GM12801 (cell line): Measurements from ENCODE around the gene CMTM2.

Experiments used
- TF ChIP-seq, protein P1 (sequence below): IDR thresholded peaks from one replicate; pipeline ENCODE4 v1.5.1; 2011; ENCODE audit warnings: control low read depth; ENCODE audit not compliant: insufficient read length; ENCODE audit errors: extremely low read depth

The CMTM2 gene

DNA sequence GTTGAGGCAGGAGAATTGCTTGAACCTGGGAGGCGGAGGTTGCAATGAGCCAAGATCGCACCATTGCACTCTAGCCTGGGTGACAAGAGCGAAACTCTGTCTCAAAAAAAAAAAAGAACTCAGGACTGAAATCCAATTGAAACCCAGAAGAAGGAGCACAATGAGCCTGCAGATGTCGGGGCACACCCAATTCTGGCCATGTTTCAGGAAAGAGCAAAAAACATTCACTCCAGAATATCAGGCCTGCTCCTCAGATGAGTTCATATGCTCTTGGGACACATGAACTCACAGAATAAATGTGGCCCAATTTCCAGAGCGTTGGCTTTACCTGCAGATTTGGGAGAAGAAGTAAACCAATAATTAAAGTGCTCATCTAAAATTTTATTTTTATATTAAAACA, 3.0 kb upstream of the CMTM2 start:
- TF ChIP-seq, protein P1, sequence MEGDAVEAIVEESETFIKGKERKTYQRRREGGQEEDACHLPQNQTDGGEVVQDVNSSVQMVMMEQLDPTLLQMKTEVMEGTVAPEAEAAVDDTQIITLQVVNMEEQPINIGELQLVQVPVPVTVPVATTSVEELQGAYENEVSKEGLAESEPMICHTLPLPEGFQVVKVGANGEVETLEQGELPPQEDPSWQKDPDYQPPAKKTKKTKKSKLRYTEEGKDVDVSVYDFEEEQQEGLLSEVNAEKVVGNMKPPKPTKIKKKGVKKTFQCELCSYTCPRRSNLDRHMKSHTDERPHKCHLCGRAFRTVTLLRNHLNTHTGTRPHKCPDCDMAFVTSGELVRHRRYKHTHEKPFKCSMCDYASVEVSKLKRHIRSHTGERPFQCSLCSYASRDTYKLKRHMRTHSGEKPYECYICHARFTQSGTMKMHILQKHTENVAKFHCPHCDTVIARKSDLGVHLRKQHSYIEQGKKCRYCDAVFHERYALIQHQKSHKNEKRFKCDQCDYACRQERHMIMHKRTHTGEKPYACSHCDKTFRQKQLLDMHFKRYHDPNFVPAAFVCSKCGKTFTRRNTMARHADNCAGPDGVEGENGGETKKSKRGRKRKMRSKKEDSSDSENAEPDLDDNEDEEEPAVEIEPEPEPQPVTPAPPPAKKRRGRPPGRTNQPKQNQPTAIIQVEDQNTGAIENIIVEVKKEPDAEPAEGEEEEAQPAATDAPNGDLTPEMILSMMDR = no peak

DNA sequence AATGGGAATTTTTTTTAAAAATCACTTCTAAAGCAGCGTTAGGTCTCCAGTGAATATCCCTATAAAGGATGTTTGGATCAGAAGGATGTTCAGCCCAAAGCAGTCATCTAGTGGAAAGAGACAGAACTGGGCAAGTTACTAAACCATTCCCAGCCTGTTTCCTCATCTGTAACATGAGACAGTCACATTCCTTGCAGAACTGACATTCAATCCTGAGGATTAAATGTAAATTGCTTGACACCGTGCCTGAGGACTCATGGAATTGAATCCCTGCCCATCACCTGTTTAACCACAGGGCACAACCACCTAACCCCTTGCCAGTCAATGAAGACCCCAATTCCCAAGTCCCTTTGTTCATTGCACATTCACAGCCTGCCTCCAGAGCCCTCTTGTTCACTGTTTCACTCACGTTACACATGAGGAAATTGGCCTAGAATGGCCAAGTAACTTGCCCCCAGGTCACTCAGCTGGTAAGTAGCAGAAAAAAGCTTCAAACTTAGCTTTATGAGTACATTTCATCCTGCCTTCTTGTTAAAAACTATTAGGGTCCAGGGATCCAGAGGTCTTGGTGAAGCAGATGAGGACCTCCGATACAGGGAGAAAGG, 1.4 kb downstream of the CMTM2 start:
- TF ChIP-seq, protein P1 = no peak

DNA sequence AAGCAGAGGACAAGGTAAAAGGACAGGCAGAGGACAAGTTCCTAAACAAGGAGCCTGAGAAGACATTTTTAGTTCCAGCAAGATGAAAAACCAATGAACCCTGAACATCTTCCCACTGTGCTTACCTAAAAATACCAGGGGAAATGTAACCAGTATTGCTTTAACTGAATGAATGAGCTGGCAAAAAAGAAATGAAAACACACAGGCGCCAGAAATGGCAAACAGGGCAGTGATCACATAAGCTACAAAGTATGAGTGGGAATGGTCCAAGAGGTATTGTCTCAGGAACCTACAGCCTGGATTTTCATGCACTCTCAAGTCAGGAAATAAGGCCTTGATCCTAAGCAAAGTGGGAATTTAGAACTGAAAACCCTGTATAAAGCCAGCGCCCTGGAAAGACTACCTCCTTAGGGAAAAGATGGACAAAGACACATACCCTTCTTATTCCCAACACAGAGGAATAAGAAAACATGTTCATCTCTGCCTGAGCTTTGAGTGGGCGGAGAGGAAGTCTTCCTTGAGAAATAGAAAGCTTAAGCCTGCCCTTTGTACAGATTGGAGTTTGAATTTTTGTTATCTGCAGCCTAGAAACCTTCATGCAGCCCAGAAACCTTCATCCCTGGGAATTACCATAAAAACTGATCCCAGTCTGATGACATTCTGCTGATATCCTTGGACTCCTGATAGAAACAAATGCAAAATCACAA, 2.1 kb downstream of the CMTM2 start:
- TF ChIP-seq, protein P1 = no peak

DNA sequence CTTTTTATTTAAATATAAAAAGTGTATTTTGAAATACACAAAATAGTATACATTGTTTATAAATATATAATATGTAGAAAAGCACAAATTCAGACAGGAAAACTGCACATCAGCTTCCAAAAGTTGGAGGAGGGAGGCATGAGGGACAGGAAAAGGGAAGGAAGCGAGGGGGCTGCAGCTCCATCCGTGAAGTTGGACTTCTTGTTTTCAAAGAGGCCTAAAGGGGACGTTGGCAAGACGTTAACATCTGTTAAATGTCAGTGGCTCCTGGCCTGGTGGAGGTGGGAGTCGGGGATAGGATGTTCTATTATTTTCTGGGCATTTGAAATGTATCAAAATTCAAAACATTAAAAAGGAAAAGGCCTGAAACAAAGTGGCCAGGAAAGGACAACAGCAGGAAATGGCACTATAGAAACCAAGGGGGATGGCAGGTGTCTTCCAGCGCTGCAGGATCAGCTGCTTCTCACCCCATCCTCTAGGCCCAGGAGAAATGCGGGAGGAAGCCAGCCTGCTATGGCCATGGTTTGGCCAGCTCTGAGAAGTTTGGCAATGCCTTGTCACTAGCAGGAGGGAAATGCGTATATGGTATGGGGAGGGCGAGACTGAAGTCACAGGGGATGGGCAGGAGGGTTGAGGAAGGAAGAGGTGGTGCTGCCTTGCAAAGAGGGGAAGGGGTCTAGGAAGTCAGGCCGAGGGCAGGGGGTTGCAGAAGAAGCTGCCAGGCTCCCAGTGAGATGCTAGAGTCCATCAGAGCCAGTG, 6.4 kb downstream of the CMTM2 start:
- TF ChIP-seq, protein P1 = no peak

DNA sequence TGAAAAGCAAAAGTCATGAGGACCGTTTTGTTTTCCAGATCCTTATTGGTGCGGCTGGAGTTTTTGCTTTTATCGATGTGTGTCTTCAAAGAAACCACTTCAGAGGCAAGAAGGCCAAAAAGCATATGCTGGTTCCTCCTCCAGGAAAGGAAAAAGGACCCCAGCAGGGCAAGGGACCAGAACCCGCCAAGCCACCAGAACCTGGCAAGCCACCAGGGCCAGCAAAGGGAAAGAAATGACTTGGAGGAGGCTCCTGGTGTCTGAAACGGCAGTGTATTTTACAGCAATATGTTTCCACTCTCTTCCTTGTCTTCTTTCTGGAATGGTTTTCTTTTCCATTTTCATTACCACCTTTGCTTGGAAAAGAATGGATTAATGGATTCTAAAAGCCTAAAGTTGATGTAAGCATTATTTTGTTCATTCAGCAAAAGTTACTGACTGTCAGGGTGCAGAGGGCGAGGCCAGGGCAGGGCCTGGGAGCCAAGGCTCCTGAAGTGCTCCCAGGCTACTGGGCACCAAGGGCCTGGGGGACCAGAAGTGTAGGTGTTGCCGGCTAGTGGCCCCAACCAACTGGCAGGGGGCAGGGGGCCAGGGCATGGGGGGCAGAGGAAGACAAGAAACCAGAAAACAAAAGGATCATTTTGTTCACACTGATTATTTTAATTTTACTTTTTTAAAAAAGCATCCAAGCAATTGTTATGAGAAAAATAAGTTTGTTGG, 8.8 kb downstream of the CMTM2 start:
- TF ChIP-seq, protein P1 = no peak

DNA sequence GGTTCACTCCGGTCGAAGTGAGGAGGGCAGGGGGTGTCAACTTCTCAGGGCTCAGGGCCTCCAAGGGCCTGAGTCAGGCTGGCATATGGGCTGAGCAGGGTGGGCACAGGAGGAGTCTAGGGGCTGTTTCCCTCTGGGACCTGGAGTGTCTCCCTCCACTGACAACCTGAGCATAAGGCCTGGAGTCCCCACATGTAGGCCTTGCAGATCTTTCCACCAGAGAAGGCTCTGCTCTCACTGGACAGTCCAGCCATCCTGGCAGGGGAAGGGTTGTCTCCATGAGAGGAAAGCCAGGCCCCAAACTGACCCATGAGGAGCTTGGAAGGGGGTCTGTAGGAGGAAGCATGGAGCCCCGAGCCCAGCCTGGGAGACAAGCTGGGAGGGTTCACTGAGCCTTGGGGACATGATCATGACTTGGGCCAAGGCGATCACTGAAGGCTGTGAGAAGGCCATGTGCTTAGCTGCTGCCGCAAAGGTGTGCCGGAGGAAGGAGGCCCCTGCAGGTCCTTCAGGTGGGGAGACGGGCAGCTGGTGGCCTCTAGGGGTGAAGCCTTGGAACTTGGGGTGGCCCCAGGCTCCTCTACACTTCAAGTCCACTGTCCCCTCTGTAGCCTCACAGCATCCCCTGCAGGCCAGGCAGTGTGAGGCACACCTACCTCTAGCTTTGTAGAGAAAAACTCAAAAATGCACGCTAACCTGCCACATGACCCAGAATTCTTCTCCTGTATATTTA, 9.9 kb downstream of the CMTM2 start:
- TF ChIP-seq, protein P1 = no peak

DNA sequence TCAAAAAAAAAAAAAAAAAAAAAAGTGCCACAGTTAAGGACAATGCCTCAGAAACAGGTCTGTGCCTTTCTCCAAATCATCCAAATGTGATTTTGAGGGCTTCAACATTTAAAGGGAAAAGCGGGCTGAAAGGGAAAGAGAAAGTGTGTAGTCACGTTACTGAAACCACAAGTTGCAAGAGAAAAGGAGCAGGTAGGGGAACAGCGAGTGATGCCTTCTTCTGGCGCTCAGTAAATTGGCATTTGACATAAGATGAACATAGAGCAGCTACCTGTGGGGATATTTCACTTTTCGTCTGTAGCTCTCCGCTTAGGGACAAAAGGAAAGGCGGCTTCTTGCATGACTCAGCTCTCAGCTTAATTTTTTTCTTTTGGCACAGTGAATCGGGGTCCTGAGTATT, 11.1 kb downstream of the CMTM2 start:
- TF ChIP-seq, protein P1 = no peak
